Activated T-cell treated with anti-CD3 and anti-CD28 coated beads, Interleukin-2, amount 50 U/mL, for 4 hours (primary cell): ENCODE results near the gene SORL1. TPM values are rescaled to one million over a fixed set of nuclear protein-coding genes. Genes with fewer than 3 reads are reported as not detected.

Experiments used
- ATAC-seq, 2 donors: fragments of 200-7000 bp; cut with Tn5 transposase; one replicate each; pipeline ENCODE4 v1.10.0; 2021
- DNase-seq: peaks from one replicate; pipeline ENCODE4 v3.0.0-alpha.2; 2020
- H3K27me3 Mint-ChIP-seq: one replicate; pipeline ENCODE4 v1.8.0; 2021; ENCODE audit warnings: low read depth, mixed read lengths
- H3K36me3 Mint-ChIP-seq: one replicate; pipeline ENCODE4 v1.8.0; 2022; ENCODE audit warnings: mixed read lengths; ENCODE audit not compliant: insufficient read depth
- H3K4me1 Mint-ChIP-seq: one replicate; pipeline ENCODE4 v1.8.0; 2021; ENCODE audit warnings: low read depth, mixed read lengths
- H3K4me3 Mint-ChIP-seq: one replicate; pipeline ENCODE4 v1.8.0; 2021; ENCODE audit warnings: mild to moderate bottlenecking, moderate library complexity, mixed read lengths
- H3K9me3 Mint-ChIP-seq: one replicate; pipeline ENCODE4 v1.8.0; 2021; ENCODE audit warnings: mixed read lengths
- total RNA-seq, 3 donors: library from RNA; stranded (reverse); gene quantifications; one replicate each; pipeline ENCODE4 v1.2.1, GENCODE V29; 2021

SORL1 gene
- total RNA-seq, 3 donors from 2014 or later, result 21.3 to 25.6 (median 21.3) TPM

DNA sequence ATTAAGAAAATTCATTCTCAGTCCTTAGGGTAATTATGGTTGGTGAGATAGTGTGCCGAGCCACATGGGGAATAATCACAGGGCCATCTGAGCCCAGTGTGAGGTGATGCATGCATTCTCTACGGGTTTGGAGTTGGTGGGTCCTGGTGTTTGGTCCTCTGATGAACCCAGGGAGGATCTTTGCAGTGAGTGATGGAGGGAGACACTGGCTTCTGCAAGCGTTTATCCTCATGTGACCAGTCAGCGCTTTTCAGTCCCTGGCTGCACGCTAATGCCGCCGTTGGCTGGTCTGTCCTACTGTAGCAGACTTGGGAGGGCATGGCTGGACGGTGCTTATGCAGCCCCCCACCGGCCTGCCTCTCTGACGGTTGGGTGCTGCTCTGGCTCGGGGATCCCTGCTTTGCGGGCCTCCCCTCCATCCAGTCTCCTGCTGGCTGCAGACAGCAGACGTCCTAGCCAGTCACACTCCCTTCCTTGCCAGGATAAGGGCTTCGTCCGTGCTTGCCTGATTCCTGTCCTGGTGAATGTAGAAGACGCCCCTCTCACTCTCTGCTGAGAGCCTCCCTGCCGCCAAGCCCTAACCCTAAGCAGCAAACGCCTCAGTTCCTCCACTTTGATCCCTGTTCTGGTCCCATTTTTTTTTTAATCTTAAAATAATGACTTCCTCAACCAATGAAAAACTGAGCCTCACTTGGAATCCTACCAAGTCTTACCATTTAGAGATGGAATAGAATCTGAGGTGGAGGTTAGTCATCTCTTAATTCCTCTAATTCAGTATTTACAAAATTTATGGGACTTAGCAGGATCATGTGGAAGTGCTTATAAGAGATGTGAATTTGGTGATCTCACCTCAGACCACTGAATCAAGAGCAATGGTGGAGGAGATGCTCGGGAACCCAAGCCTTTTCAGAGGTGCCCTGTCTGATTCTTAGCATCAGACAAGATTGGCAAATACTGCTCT is 144.4 kb downstream of the SORL1 start:
- H3K27me3 Mint-ChIP-seq, result no peaks in the 10 kb centered on the region
- ATAC-seq (no peak), DNase-seq (no peak)
- peaks cover 50% of the 10 kb centered on the region for H3K36me3 Mint-ChIP-seq
- no peaks in the 10 kb centered on the region for H3K9me3 Mint-ChIP-seq
- peaks cover under 1% of the 10 kb centered on the region for H3K4me1 Mint-ChIP-seq
- H3K4me3 Mint-ChIP-seq, result no peak overlapping the region

DNA sequence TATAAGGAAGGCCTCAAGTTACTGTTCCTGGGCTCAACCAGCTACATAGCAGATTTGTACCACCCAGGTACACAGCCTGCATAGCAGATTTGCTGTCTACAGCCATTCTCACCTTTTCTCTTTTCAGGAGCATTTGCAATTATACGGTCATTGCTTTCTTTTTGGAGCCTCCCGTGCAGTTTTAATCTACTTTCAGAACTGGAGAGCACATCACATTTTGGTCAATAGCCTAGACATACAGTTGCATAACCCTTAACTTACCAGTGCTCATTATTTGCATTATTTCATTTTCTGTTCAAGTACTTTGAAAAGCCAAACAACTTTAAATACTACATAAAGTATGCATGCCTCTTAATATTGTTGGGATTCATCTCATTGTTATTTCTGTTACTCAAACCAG is 151.2 kb downstream of the SORL1 start:
- Mint-ChIP-seq H3K27me3 (no peaks in the 10 kb centered on the region), H3K9me3 (no peaks in the 10 kb centered on the region), H3K4me3 (no peak overlapping the region), H3K36me3 (peaks cover 55% of the 10 kb centered on the region), H3K4me1 (no peaks in the 10 kb centered on the region)
- no peak for ATAC-seq
- DNase-seq, result no peak

DNA sequence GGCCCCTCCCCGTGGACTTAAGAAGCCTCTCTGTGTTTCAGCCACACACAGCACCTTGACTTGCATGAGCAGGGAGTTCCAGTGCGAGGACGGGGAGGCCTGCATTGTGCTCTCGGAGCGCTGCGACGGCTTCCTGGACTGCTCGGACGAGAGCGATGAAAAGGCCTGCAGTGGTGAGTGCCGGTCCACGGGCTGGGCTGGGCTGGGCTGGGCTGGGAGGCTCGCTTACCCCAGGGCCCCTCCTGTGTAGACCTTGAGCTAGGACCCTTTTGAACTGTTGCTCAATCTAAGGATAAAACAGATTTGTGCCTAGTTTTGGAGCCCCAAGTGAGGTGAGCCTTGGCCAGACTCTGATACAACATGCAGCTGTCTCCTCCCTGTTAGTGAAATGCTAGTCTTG is 152.0 kb downstream of the SORL1 start:
- Mint-ChIP-seq H3K27me3 (no peaks in the 10 kb centered on the region), H3K9me3 (no peaks in the 10 kb centered on the region), H3K4me3 (no peak overlapping the region), H3K4me1 (no peaks in the 10 kb centered on the region), H3K36me3 (peaks cover 63% of the 10 kb centered on the region)
- no peak for ATAC-seq
- no peak for DNase-seq

DNA sequence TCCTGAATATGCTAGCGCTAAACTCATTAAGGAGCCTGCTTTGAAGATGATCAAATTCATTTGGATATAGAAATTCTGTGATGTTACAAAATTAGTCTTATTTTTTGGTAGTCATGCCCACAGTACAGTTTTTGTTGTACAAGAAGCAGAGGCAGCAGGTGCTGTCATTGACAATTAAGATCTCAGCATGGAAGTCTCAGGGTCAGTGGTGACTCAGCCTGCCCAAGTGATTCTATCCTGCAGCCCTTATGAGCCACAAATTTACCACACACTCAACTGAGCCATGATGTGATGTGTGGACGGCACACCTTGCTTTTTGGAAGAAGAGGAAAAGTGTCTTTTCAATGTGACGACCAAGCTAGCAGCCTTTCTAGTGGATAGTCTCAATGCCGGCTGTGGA is 154.2 kb downstream of the SORL1 start:
- Mint-ChIP-seq H3K27me3 (no peaks in the 10 kb centered on the region), H3K36me3 (peaks cover 65% of the 10 kb centered on the region)
- no peak for ATAC-seq

DNA sequence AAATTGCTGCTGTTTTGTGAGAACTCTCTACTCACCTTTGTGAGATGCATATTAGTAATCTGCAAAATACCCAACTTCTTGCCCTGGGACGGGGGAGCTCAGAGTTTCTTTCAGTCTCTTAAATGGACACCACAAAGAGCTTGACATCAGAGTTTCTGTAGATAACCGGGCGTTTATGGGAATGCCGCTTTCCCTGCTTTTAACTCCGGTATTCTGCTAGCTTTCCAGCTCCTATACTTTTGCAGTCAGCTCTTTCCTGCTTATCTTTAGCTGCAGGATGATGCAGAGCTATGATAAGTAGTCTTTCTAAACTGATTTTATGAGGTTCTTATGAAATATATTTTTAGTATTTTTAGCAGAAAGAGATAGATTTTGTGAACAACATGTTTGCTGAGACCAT is 155.2 kb downstream of the SORL1 start:
- Mint-ChIP-seq H3K9me3 (no peaks in the 10 kb centered on the region), H3K4me3 (no peak overlapping the region), H3K36me3 (peaks cover 65% of the 10 kb centered on the region), H3K4me1 (no peaks in the 10 kb centered on the region), H3K27me3 (no peaks in the 10 kb centered on the region)
- DNase-seq (no peak), ATAC-seq (no peak)

More for the DNA sequence above, 154.2 kb downstream of the SORL1 start:
- Mint-ChIP-seq H3K4me1 (no peaks in the 10 kb centered on the region), H3K9me3 (no peaks in the 10 kb centered on the region), H3K4me3 (no peak overlapping the region)
- no peak for DNase-seq

DNA sequence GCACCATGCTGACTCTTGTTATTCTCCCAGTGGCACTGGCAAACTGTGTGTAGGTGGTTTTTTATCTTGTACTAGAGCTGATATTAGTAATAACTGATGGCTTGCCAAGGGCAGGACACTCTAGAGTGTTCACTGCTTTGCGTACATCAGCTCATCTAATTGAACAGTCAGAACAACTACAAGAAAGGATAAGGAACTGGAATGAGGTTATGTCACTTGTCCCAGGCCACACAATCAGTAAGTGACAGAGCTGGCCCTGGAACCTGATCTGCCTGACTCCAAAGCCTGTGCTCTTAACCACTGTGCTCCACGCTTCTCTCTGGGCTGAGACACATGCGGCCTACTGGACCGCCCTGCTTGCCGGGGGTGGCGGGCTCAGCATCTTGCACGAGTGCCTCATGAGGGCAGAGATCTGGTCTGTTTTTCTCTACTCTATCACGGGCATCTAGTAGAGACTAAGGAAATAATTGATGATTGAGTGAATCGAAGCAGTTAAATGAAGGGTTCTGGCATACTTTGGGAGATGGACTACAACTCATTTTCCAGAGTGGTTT is 156.5 kb downstream of the SORL1 start:
- Mint-ChIP-seq H3K9me3 (no peaks in the 10 kb centered on the region), H3K4me1 (no peaks in the 10 kb centered on the region), H3K4me3 (no peak overlapping the region), H3K36me3 (peaks cover 60% of the 10 kb centered on the region), H3K27me3 (no peaks in the 10 kb centered on the region)
- no peak for DNase-seq
- ATAC-seq, result no peak

DNA sequence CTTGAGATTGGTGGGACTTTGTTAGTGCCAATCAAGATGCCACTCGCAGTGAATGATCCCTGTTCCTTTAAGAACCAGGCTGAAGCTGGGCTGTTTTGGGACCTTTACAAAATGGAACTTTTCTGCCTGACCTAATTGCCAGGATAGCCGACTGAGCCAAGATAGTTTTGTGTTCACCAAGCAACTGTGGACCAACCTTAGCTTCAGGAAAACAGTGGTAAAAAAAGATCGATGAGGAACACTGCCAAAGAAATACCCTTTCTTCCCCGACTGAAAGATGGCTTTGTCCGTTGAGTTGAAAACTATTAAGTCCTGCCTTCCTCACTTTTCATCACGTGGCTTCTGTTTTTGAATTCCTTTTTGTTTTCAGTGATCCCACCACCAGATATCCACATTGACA is 158.6 kb downstream of the SORL1 start:
- Mint-ChIP-seq H3K9me3 (no peaks in the 10 kb centered on the region), H3K36me3 (peaks cover 60% of the 10 kb centered on the region), H3K4me3 (no peak overlapping the region), H3K4me1 (no peaks in the 10 kb centered on the region), H3K27me3 (no peaks in the 10 kb centered on the region)
- no peak for ATAC-seq
- DNase-seq, result no peak

DNA sequence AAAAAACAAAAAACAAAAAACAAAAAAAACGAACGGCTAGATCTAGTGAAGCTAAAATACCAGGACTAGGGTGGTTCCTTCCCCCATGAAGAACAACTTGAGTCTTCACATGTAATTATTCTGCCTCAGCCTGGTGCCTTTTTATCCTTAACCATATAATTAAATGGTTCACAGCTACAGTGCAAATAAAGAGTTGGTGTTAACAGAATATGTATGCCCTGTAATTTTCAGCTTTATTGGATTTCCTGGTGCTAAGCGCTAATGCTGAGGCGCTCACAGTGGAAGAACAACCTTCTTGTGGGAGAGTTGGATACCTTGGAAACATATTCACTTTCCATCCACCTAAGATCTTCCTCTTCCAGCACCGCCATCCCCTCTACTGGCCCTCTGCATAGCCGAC is 159.1 kb downstream of the SORL1 start:
- no peaks in the 10 kb centered on the region for H3K9me3 Mint-ChIP-seq
- H3K4me1 Mint-ChIP-seq, result no peaks in the 10 kb centered on the region
- ATAC-seq, result no peak
- no peak for DNase-seq
- no peaks in the 10 kb centered on the region for H3K27me3 Mint-ChIP-seq
- H3K36me3 Mint-ChIP-seq, result peaks cover 59% of the 10 kb centered on the region
- no peak overlapping the region for H3K4me3 Mint-ChIP-seq

DNA sequence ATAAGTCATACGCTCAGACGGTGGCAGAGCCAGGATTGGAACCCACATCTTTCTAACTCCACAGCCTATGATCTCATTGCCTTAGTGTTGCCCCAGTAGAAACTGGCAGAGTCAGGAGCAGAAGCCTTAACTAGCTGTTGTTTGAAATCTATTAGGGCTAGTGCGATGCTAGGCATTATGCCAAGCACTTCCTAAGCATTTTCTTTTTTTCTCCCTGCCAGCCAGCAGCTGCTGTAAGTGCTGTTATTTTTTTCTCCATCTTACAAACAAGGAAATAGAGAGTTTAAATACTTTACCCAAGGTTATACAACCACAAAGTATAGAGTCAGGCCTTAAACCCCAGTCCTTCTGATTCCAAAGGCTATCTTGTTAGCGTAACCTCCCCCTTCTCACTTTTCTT is 161.6 kb downstream of the SORL1 start:
- H3K36me3 Mint-ChIP-seq, result peaks cover 54% of the 10 kb centered on the region
- ATAC-seq, result no peak
- no peaks in the 10 kb centered on the region for H3K27me3 Mint-ChIP-seq

DNA sequence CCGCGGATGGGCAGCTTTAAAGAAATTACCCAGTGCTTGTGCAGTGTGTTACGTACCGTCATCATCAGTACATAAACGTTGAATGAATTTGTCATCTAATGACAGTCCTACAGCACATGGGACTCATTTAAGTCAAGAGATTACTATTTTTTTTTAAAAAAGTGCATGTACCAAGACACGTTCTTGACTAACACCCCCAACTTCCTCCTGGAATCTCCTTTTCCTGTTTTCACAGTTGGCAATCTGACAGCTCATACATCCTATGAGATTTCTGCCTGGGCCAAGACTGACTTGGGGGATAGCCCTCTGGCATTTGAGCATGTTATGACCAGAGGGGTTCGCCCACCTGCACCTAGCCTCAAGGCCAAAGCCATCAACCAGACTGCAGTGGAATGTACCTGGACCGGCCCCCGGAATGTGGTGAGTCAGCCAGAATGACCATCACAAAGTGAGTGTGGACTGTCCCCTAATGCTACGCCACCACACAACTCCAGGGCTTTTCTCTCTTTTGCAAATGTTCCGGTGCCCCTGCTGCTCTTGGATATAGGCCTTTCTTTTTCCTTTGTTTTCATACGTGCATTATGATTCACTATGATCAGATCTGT is 162.6 kb downstream of the SORL1 start:
- Mint-ChIP-seq H3K4me3 (no peak overlapping the region), H3K27me3 (no peaks in the 10 kb centered on the region), H3K36me3 (peaks cover 46% of the 10 kb centered on the region), H3K4me1 (no peaks in the 10 kb centered on the region), H3K9me3 (no peaks in the 10 kb centered on the region)
- DNase-seq (no peak), ATAC-seq (no peak)

More for the DNA sequence above, 161.6 kb downstream of the SORL1 start:
- no peak overlapping the region for H3K4me3 Mint-ChIP-seq
- H3K9me3 Mint-ChIP-seq, result no peaks in the 10 kb centered on the region
- H3K4me1 Mint-ChIP-seq, result no peaks in the 10 kb centered on the region
- DNase-seq, result no peak

DNA sequence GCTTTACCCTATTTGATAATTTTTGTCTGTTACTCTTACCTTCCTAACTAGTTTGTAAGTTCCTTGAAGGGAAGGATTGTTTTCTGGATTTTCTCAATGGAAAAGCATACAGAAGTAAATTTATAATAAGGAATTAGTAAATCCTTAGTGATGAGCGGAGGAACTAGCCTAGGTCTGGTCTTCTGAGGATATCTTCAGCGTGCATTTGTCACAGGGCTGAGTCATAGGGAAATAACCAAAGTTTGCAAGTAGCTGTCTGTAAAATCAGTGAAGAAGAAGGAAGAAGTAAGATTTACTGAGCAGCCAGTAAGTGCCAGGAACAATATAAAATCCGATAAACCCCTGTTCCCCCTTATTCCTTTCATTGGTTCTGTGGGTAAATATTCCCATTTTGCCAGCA is 163.4 kb downstream of the SORL1 start:
- H3K36me3 Mint-ChIP-seq, result peaks cover 46% of the 10 kb centered on the region

DNA sequence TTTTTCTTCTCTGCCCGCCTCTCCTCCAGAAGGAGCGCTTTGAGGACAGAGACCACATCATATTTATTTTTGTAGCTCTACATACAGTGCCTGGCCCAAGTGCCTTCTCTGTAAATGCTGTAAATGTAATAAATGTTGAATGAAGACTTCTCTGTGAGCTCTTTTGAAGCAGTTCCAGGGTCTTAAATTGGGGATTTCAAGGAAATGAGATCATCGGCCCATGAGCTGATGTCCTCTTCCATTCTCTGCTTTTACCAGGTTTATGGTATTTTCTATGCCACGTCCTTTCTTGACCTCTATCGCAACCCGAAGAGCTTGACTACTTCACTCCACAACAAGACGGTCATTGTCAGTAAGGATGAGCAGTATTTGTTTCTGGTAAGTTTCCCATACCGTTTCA is 166.4 kb downstream of the SORL1 start:
- Mint-ChIP-seq H3K9me3 (no peaks in the 10 kb centered on the region), H3K36me3 (peaks cover 63% of the 10 kb centered on the region), H3K27me3 (no peaks in the 10 kb centered on the region), H3K4me1 (no peaks in the 10 kb centered on the region), H3K4me3 (no peak overlapping the region)
- DNase-seq, result no peak
- no peak for ATAC-seq

More for the DNA sequence above, 163.4 kb downstream of the SORL1 start:
- no peaks in the 10 kb centered on the region for H3K27me3 Mint-ChIP-seq
- no peaks in the 10 kb centered on the region for H3K4me1 Mint-ChIP-seq
- ATAC-seq (no peak), DNase-seq (no peak)
- no peaks in the 10 kb centered on the region for H3K9me3 Mint-ChIP-seq
- no peak overlapping the region for H3K4me3 Mint-ChIP-seq

DNA sequence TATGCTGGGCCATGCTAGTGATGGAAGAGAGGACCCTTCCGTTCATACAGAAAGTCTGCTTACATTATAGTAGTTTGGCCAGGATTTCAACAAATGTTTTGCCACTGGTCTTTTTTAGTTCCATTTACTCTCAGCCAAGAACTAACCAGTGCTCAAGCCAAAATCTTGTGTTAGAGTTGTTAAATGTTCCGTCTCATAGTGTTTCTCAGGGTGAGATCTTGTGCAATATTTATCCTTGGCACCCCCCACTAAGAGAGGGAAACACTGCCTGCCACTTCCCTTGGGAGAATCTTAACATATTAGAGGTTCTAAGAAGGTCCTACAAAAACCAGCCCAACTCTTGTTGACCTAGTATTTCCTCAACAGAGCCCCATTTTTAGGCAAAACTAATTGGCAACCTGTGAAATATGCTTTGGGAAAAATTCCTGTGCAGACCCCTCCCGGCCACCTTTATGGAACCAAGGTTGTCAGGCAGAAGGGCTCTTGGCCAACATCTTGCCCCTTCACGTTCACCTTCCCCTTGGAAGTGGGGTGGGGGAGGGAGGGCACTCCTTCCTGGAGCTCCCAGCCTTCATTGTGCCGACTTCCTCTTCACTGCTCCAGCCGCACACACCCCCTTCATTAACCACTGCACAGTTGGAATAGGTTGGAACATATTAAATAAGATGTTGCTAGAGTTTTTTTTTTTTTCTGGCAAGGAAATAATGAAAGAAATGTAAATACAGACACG is 173.8 kb downstream of the SORL1 start:
- ATAC-seq (no peak), DNase-seq (no peak)
- Mint-ChIP-seq H3K27me3 (no peaks in the 10 kb centered on the region), H3K4me1 (no peaks in the 10 kb centered on the region), H3K36me3 (peaks cover 77% of the 10 kb centered on the region), H3K4me3 (no peak overlapping the region), H3K9me3 (no peaks in the 10 kb centered on the region)

DNA sequence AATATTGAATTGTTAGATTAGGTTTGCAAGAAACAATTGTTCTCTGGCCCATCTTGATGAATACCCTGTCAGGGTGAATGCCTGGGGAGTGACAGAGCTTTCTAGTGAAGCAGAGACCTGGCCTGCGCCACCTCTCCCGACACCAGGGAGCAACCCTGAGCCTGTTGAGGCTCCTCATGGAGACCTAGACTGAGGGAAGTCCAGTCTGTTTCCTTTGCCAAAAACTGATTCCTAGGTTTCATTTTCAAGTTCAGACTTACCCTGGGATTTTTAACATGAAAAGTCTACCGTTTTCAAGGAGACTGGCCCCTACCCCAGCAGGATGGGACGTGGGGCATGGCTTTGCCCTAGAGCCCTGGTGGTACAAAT is 174.4 kb downstream of the SORL1 start:
- ATAC-seq (no peak), DNase-seq (no peak)
- Mint-ChIP-seq H3K9me3 (no peaks in the 10 kb centered on the region), H3K4me3 (no peak overlapping the region), H3K27me3 (no peaks in the 10 kb centered on the region), H3K36me3 (peaks cover 73% of the 10 kb centered on the region), H3K4me1 (no peaks in the 10 kb centered on the region)
